WTC11 (cell line): ENCODE results near the gene SIGLEC15. TPM values are rescaled to one million over a fixed set of nuclear protein-coding genes. Genes with fewer than 3 reads are reported as not detected.

Source experiments
- ATAC-seq: fragments of 200-7000 bp; cut with Tn5 transposase; 2 replicates; pipeline ENCODE4 v1.10.0; 2021; ENCODE audit warnings: mild to moderate bottlenecking, moderate library complexity
- CTCF ChIA-PET: fragments of 300-600 bp; sonication (Branson Sonifier 250); formaldehyde crosslinking; loops from one replicate; lab custom pipeline; 2021; ENCODE audit warnings: antibody characterized with exemption; lab: Charles Lee
- POLR2A ChIA-PET: fragments of 350-600 bp; sonication (Branson Sonifier 250); formaldehyde crosslinking; loops from one replicate; lab custom pipeline; 2021; ENCODE audit warnings: antibody characterized with exemption; lab: Charles Lee
- DNase-seq: peaks from one replicate; pipeline ENCODE4 v3.0.0; 2021; ENCODE audit warnings: low spot score
- H3K27ac Mint-ChIP-seq: 2 replicates; pipeline ENCODE4 v1.8.0; 2021; ENCODE audit warnings: mixed read lengths
- H3K27me3 Mint-ChIP-seq: 2 replicates; pipeline ENCODE4 v1.8.0; 2021; ENCODE audit warnings: low read depth, mild to moderate bottlenecking, moderate library complexity, mixed read lengths
- H3K36me3 Mint-ChIP-seq: 2 replicates; pipeline ENCODE4 v1.8.0; 2021; ENCODE audit warnings: mixed read lengths
- H3K4me1 Mint-ChIP-seq: 2 replicates; pipeline ENCODE4 v1.8.0; 2022; ENCODE audit warnings: mixed read lengths
- H3K4me3 Mint-ChIP-seq: 2 replicates; pipeline ENCODE4 v1.8.0; 2021; ENCODE audit warnings: mild to moderate bottlenecking, moderate library complexity, mixed read lengths
- H3K9me3 Mint-ChIP-seq: 2 replicates; pipeline ENCODE4 v1.8.0; 2021; ENCODE audit warnings: mixed read lengths
- CBFB ChIP-seq: sonication (generic); formaldehyde crosslinking; IDR thresholded peaks from 2 replicates; pipeline ENCODE4 v1.8.1; 2022; ENCODE audit warnings: mild to moderate bottlenecking, low read depth, missing genetic modification reagents
- EMX1 ChIP-seq: fragments of 250-450 bp; sonication (Bioruptor Pico); IDR thresholded peaks from 2 replicates; pipeline ENCODE4 v1.8.0; 2021; ENCODE audit warnings: mild to moderate bottlenecking
- ERG ChIP-seq: fragments of 250-450 bp; sonication (Bioruptor Pico); IDR thresholded peaks from 2 replicates; pipeline ENCODE4 v1.8.0; 2021; ENCODE audit warnings: mild to moderate bottlenecking
- ETV6 ChIP-seq: sonication (generic); formaldehyde crosslinking; IDR thresholded peaks from 2 replicates; pipeline ENCODE4 v1.8.1; 2022; ENCODE audit warnings: mild to moderate bottlenecking, missing genetic modification reagents
- FOXK1 ChIP-seq: sonication (generic); formaldehyde crosslinking; IDR thresholded peaks from 2 replicates; pipeline ENCODE4 v1.8.0; 2022; ENCODE audit warnings: mild to moderate bottlenecking, moderate library complexity, missing genetic modification reagents
- FOXP4 ChIP-seq: sonication (generic); formaldehyde crosslinking; IDR thresholded peaks from 2 replicates; pipeline ENCODE4 v1.8.0; 2022; ENCODE audit warnings: mild to moderate bottlenecking, missing genetic modification reagents
- IRF1 ChIP-seq: sonication (generic); formaldehyde crosslinking; IDR thresholded peaks from 2 replicates; pipeline ENCODE4 v1.8.0; 2023; ENCODE audit warnings: missing genetic modification reagents
- NR1H2 ChIP-seq: sonication (generic); formaldehyde crosslinking; IDR thresholded peaks from 2 replicates; pipeline ENCODE4 v1.9.0; 2021; ENCODE audit warnings: mild to moderate bottlenecking, moderate library complexity, missing genetic modification reagents
- PRRX2 ChIP-seq: fragments of 250-450 bp; sonication (Bioruptor Pico); IDR thresholded peaks from 2 replicates; pipeline ENCODE4 v1.8.0; 2021; ENCODE audit warnings: mild to moderate bottlenecking
- RELA ChIP-seq: sonication (generic); formaldehyde crosslinking; IDR thresholded peaks from 2 replicates; pipeline ENCODE4 v1.8.1; 2022; ENCODE audit warnings: missing genetic modification reagents, mild to moderate bottlenecking, borderline replicate concordance
- SMAD3 ChIP-seq: sonication (generic); formaldehyde crosslinking; IDR thresholded peaks from 2 replicates; pipeline ENCODE4 v1.8.0; 2022; ENCODE audit warnings: missing genetic modification reagents, mild to moderate bottlenecking, borderline replicate concordance
- TEAD1 ChIP-seq: sonication (generic); formaldehyde crosslinking; IDR thresholded peaks from 2 replicates; pipeline ENCODE4 v1.8.0; 2022; ENCODE audit warnings: mild to moderate bottlenecking, missing genetic modification reagents
- USF1 ChIP-seq: sonication (generic); formaldehyde crosslinking; IDR thresholded peaks from 2 replicates; pipeline ENCODE4 v1.8.0; 2022; ENCODE audit warnings: mild to moderate bottlenecking, missing genetic modification reagents
- USF2 ChIP-seq: sonication (generic); formaldehyde crosslinking; IDR thresholded peaks from 2 replicates; pipeline ENCODE4 v1.8.1; 2023; ENCODE audit warnings: mild to moderate bottlenecking, missing genetic modification reagents, moderate library complexity
- ZBTB21 ChIP-seq: sonication (generic); formaldehyde crosslinking; IDR thresholded peaks from 2 replicates; pipeline ENCODE4 v1.8.1; 2023; ENCODE audit warnings: mild to moderate bottlenecking, missing genetic modification reagents, borderline replicate concordance
- ZMAT4 ChIP-seq: fragments of 250-450 bp; sonication (Bioruptor Pico); IDR thresholded peaks from 2 replicates; pipeline ENCODE4 v1.9.0; 2021; ENCODE audit warnings: mild to moderate bottlenecking
- ZNF232 ChIP-seq: sonication (generic); formaldehyde crosslinking; IDR thresholded peaks from 2 replicates; pipeline ENCODE4 v1.8.0; 2022; ENCODE audit warnings: mild to moderate bottlenecking, missing genetic modification reagents
- ZNF281 ChIP-seq: sonication (generic); formaldehyde crosslinking; IDR thresholded peaks from 2 replicates; pipeline ENCODE4 v1.8.0; 2023; ENCODE audit warnings: mild to moderate bottlenecking, missing genetic modification reagents
- ZNF416 ChIP-seq: fragments of 250-450 bp; sonication (Bioruptor Pico); IDR thresholded peaks from 2 replicates; pipeline ENCODE4 v1.9.0; 2021; ENCODE audit warnings: mild to moderate bottlenecking, inconsistent platforms
- ZNF532 ChIP-seq: fragments of 250-450 bp; sonication (Bioruptor Pico); IDR thresholded peaks from 2 replicates; pipeline ENCODE4 v1.9.0; 2021; ENCODE audit warnings: mild to moderate bottlenecking, borderline replicate concordance
- total RNA-seq: library from RNA; stranded (reverse); gene quantifications from 3 replicates; pipeline ENCODE4 v1.2.3, GENCODE V29; 2021

SIGLEC15 gene
- total RNA-seq, 1 experiment from 2014 or later = not detected

- no peak for TF ChIP-seq PRRX2 (CRISPR knock-in tag)
Observed at GRCh38 chr18:45830917-45831316, 5.4 kb downstream of the SIGLEC15 start (continued).

GRCh38 chr18:45833846-45834245 is 8.4 kb downstream of the SIGLEC15 start:
- TF ChIP-seq ZNF232 (CRISPR knock-in tag) (no peak), PRRX2 (CRISPR knock-in tag) (no peak), ZNF416 (CRISPR knock-in tag) (no peak), RELA (no peak), ETV6 (no peak), FOXP4 (CRISPR knock-in tag) (no peak), USF1 (CRISPR knock-in tag) (no peak), NR1H2 (no peak)
- TF ChIP-seq, all 79 proteins: peak for 0
- Mint-ChIP-seq H3K27ac (no peak overlapping the region), H3K36me3 (no peaks in the 10 kb centered on the region), H3K4me1 (peaks cover 26% of the 10 kb centered on the region), H3K4me3 (no peak overlapping the region), H3K27me3 (peaks cover 37% of the 10 kb centered on the region), H3K9me3 (no peaks in the 10 kb centered on the region)
- ChIA-PET CTCF (interaction anchor here (1.5 kb wide), 1 partner anchor 111 kb away, joined by 7 read pairs; no protein-coding TSS in a partner anchor), POLR2A (no interaction called here)
- ATAC-seq (no peak), DNase-seq (no peak)

GRCh38 chr18:45834306-45834705 is 8.8 kb downstream of the SIGLEC15 start:
- no peak for ATAC-seq
- H3K4me3 Mint-ChIP-seq = no peak overlapping the region
- H3K4me1 Mint-ChIP-seq = peaks cover 21% of the 10 kb centered on the region
- no peak overlapping the region for H3K27ac Mint-ChIP-seq
- no peak for DNase-seq
- CTCF ChIA-PET = interaction anchor here (1.5 kb wide), 1 partner anchor 112 kb away, joined by 7 read pairs; no protein-coding TSS in a partner anchor
- POLR2A ChIA-PET = no interaction called here
- H3K36me3 Mint-ChIP-seq = no peaks in the 10 kb centered on the region
- H3K27me3 Mint-ChIP-seq = peaks cover 41% of the 10 kb centered on the region
- H3K9me3 Mint-ChIP-seq = no peaks in the 10 kb centered on the region
- no peak for TF ChIP-seq USF1 (CRISPR knock-in tag)
- TF ChIP-seq USF2 = no peak
- TF ChIP-seq IRF1 (CRISPR knock-in tag) = no peak
- TF ChIP-seq SMAD3 (CRISPR knock-in tag) = no peak
- TF ChIP-seq FOXK1 (CRISPR knock-in tag) = no peak
- TF ChIP-seq ZBTB21 (CRISPR knock-in tag) = no peak
- TF ChIP-seq TEAD1 (CRISPR knock-in tag) = no peak
- TF ChIP-seq EMX1 (CRISPR knock-in tag) = no peak
- TF ChIP-seq ZMAT4 (CRISPR knock-in tag) = no peak
- no peak for TF ChIP-seq ERG (CRISPR knock-in tag)
- TF ChIP-seq ZNF281 = no peak
- TF ChIP-seq ZNF532 = no peak
- no peak for TF ChIP-seq CBFB (CRISPR knock-in tag)
